IMR-90 (cell line): ENCODE measurements around the gene MGAT5. TPM values are rescaled to one million over a fixed set of nuclear protein-coding genes. Genes with fewer than 3 reads are reported as not detected.

Experiments
- ATAC-seq: fragments of 200-7000 bp; cut with Tn5 transposase; 2 replicates; pipeline ENCODE4 v1.9.1; 2020; ENCODE audit warnings: low read depth, mild to moderate bottlenecking, moderate library complexity
- BruUV-seq: library from RNA; stranded (reverse); fragments of 400-500 nt; replicated peaks from 2 replicates; lab custom pipeline; 2021; lab: Mats Ljungman, UMichigan
- CTCF ChIA-PET: fragments of 300-600 bp; formaldehyde crosslinking; extraction: SDS; loops from one replicate; lab custom pipeline; 2021; ENCODE audit warnings: antibody characterized with exemption; lab: Yijun Ruan, JAX
- POLR2A ChIA-PET: fragments of 300-600 bp; sonication (Branson Sonifier 250); formaldehyde crosslinking; loops from one replicate; lab custom pipeline; 2022; ENCODE audit warnings: antibody characterized with exemption; ENCODE audit not compliant: unreplicated experiment; lab: Charles Lee
- DNase-seq: peaks from one replicate; pipeline ENCODE4 v3.0.0; 2013
- H2AFZ ChIP-seq: replicated peaks from 2 replicates; pipeline ENCODE3; 2013; ENCODE audit warnings: low read length, mild to moderate bottlenecking; ENCODE audit not compliant: poor library complexity
- H2AK5ac ChIP-seq: 2 replicates; pipeline ENCODE4 v1.6.1; 2013; ENCODE audit warnings: low read depth, low read length, inconsistent platforms
- H2AK9ac ChIP-seq: replicated peaks from 2 replicates; pipeline ENCODE3; 2013; ENCODE audit warnings: mild to moderate bottlenecking, low read depth, low read length, moderate library complexity; ENCODE audit not compliant: poor library complexity
- H2BK120ac ChIP-seq: 2 replicates; pipeline ENCODE4 v1.6.1; 2013; ENCODE audit warnings: low read depth, low read length, inconsistent platforms
- H2BK15ac ChIP-seq: 3 replicates; pipeline ENCODE4 v1.6.1; 2013; ENCODE audit warnings: low read depth, low read length, inconsistent platforms
- H2BK20ac ChIP-seq: 2 replicates; pipeline ENCODE4 v1.6.1; 2013; ENCODE audit warnings: low read depth, mild to moderate bottlenecking, inconsistent platforms, low read length, moderate library complexity
- H2BK5ac ChIP-seq: 2 replicates; pipeline ENCODE4 v1.6.1; 2013; ENCODE audit warnings: mild to moderate bottlenecking, low read depth, low read length, inconsistent platforms; ENCODE audit not compliant: poor library complexity, severe bottlenecking
- H3K14ac ChIP-seq: replicated peaks from 2 replicates; pipeline ENCODE4 v1.6.1; 2013; ENCODE audit warnings: low read depth, low read length, inconsistent platforms
- H3K18ac ChIP-seq: 2 replicates; pipeline ENCODE4 v1.6.1; 2013; ENCODE audit warnings: low read depth, low read length, control low read depth
- H3K23ac ChIP-seq: 2 replicates; pipeline ENCODE4 v1.6.1; 2013; ENCODE audit warnings: low read depth, low read length, inconsistent platforms
- H3K27ac ChIP-seq: 2 replicates; pipeline ENCODE4 v1.5.1; 2013; ENCODE audit warnings: mild to moderate bottlenecking, control low read depth, low read length; ENCODE audit not compliant: insufficient read depth
- H3K27me3 ChIP-seq: 2 replicates; pipeline ENCODE4 v1.6.1; 2013; ENCODE audit warnings: low read length; ENCODE audit not compliant: control insufficient read depth, insufficient read depth
- H3K36me3 ChIP-seq: 2 replicates; pipeline ENCODE4 v1.6.1; 2013; ENCODE audit warnings: low read length, mixed read lengths; ENCODE audit not compliant: control insufficient read depth, insufficient read depth
- H3K4ac ChIP-seq: 2 replicates; pipeline ENCODE4 v1.6.1; 2013; ENCODE audit warnings: low read depth, low read length, inconsistent platforms
- H3K4me1 ChIP-seq: 2 replicates; pipeline ENCODE4 v1.6.1; 2013; ENCODE audit warnings: low read length, mixed read lengths; ENCODE audit not compliant: control insufficient read depth, insufficient read depth
- H3K4me2 ChIP-seq: 2 replicates; pipeline ENCODE4 v1.6.1; 2013; ENCODE audit warnings: low read depth, mild to moderate bottlenecking, control low read depth, low read length, moderate library complexity
- H3K4me3 ChIP-seq: 2 replicates; pipeline ENCODE4 v1.5.1; 2013; ENCODE audit warnings: low read depth, mild to moderate bottlenecking, control low read depth, low read length, moderate library complexity; ENCODE audit not compliant: insufficient read depth
- H3K56ac ChIP-seq: 2 replicates; pipeline ENCODE4 v1.6.1; 2013; ENCODE audit warnings: low read length, inconsistent platforms; ENCODE audit not compliant: insufficient read depth; ENCODE audit errors: extremely low read depth
- H3K79me1 ChIP-seq, 2 experiments: 2 replicates each; pipeline ENCODE4 v1.6.1; 2013; ENCODE audit warnings: low read length in 2 of 2, inconsistent platforms in 1 of 2, low read depth in 1 of 2
- H3K9ac ChIP-seq: 2 replicates; pipeline ENCODE4 v1.6.1; 2013; ENCODE audit warnings: low read depth, low read length, control low read depth
- H3K9me1 ChIP-seq: 2 replicates; pipeline ENCODE4 v1.6.1; 2013; ENCODE audit warnings: low read length, inconsistent platforms; ENCODE audit not compliant: insufficient read depth
- H3K9me3 ChIP-seq: 2 replicates; pipeline ENCODE4 v1.6.1; 2013; ENCODE audit warnings: low read length; ENCODE audit not compliant: control insufficient read depth, insufficient read depth
- H4K20me1 ChIP-seq: 2 replicates; pipeline ENCODE4 v1.6.1; 2013; ENCODE audit warnings: low read length, inconsistent platforms; ENCODE audit not compliant: insufficient read depth
- H4K5ac ChIP-seq: 2 replicates; pipeline ENCODE4 v1.6.1; 2013; ENCODE audit warnings: mild to moderate bottlenecking, low read depth, low read length, control low read depth
- H4K8ac ChIP-seq, 2 experiments: 2 replicates each; pipeline ENCODE4 v1.6.1; 2013; ENCODE audit warnings: low read depth in 2 of 2, low read length in 2 of 2, control low read depth in 1 of 2, inconsistent platforms in 1 of 2
- H4K91ac ChIP-seq: 2 replicates; pipeline ENCODE4 v1.6.1; 2013; ENCODE audit warnings: low read depth, low read length, inconsistent platforms; ENCODE audit not compliant: insufficient read depth
- BHLHE40 ChIP-seq: fragments of 150-350 bp; IDR thresholded peaks from 2 replicates; pipeline ENCODE4 v1.6.1; 2016; ENCODE audit warnings: mild to moderate bottlenecking, low read depth, low read length
- CHD1 ChIP-seq: IDR thresholded peaks from 2 replicates; pipeline ENCODE4 v1.6.1; 2012; ENCODE audit warnings: low read depth, low read length, improper control_type of control experiment
- CTCF ChIP-seq: conservative IDR thresholded peaks from 2 replicates; pipeline ENCODE4 v1.5.1; 2012; ENCODE audit warnings: mild to moderate bottlenecking, low read depth, low read length, improper control_type of control experiment
- FOS ChIP-seq: fragments of 150-350 bp; IDR thresholded peaks from 2 replicates; pipeline ENCODE4 v1.6.1; 2016; ENCODE audit warnings: low read depth, low read length
- MAFK ChIP-seq: IDR thresholded peaks from 2 replicates; pipeline ENCODE4 v1.6.1; 2012; ENCODE audit warnings: low read depth, low read length, improper control_type of control experiment
- MAZ ChIP-seq: IDR thresholded peaks from 2 replicates; pipeline ENCODE4 v1.6.1; 2012; ENCODE audit warnings: low read depth, mild to moderate bottlenecking, low read length, improper control_type of control experiment, moderate library complexity, borderline replicate concordance
- NFE2L2 ChIP-seq: fragments of 150-350 bp; IDR thresholded peaks from 2 replicates; pipeline ENCODE4 v1.6.1; 2016; ENCODE audit warnings: low read depth, mild to moderate bottlenecking, low read length
- POLR2A ChIP-seq: IDR thresholded peaks from 2 replicates; pipeline ENCODE4 v1.6.1; 2012; ENCODE audit warnings: mild to moderate bottlenecking, low read depth, low read length
- RCOR1 ChIP-seq: IDR thresholded peaks from 2 replicates; pipeline ENCODE4 v1.6.1; 2012; ENCODE audit warnings: mild to moderate bottlenecking, low read length, improper control_type of control experiment; ENCODE audit not compliant: insufficient replicate concordance
- SMC3 ChIP-seq: fragments of 150-350 bp; IDR thresholded peaks from 2 replicates; pipeline ENCODE4 v1.6.1; 2016; ENCODE audit warnings: low read depth, mild to moderate bottlenecking, antibody characterized with exemption, low read length, moderate library complexity
- USF2 ChIP-seq: fragments of 150-350 bp; IDR thresholded peaks from 2 replicates; pipeline ENCODE4 v1.6.1; 2017; ENCODE audit warnings: mild to moderate bottlenecking, antibody characterized with exemption, low read length, low read depth
- WGBS, 2 experiments: methylation state at CpG; one replicate each; pipeline versions ENCODE4 v1.1.5 to v1.1.7; 2013; ENCODE audit warnings: missing lambda C conversion rate in 2 of 2; ENCODE audit not compliant: insufficient read length in 1 of 2; ENCODE audit errors: extremely low coverage in 2 of 2; 5-methylcytosine and 5-hydroxymethylcytosine counted together
- dilution Hi-C: fragments of 300-500 bp; cut with HindIII; formaldehyde crosslinking; loops from one replicate; pipeline ENCODE4 v1.14.3; 2018; ENCODE audit warnings: low sequenced_read_pairs; ENCODE audit not compliant: unreplicated experiment
- in situ Hi-C: fragments of 300-500 bp; cut with MboI; formaldehyde crosslinking; loops from 3 replicates; pipeline ENCODE4 v1.14.3; 2019; ENCODE audit warnings: low sequenced_read_pairs, inconsistent platforms, mixed read lengths
- intact Hi-C: fragments of 100-400 bp; cut with micrococcal nuclease; formaldehyde crosslinking; loops from 2 replicates; pipeline ENCODE4 v1.10.0; 2022
- polyA plus RNA-seq, 3 experiments: library from polyadenylated mRNA; depleted of rRNA; stranded (reverse); fragments of >200 nt; gene quantifications; 2 replicates each; pipeline ENCODE4 v1.2.3, GENCODE V29; 2012; ENCODE audit warnings: low replicate concordance in 1 of 3
- total RNA-seq: library from RNA; depleted of rRNA; stranded (reverse); fragments of >200 nt; gene quantifications from 2 replicates; pipeline ENCODE4 v1.2.3, GENCODE V29; 2012

The MGAT5 gene
- total and polyA plus RNA-seq, 2 of the 4 experiments (the other 2 are of a cell fraction), result 22.9 to 59.9 TPM

DNA sequence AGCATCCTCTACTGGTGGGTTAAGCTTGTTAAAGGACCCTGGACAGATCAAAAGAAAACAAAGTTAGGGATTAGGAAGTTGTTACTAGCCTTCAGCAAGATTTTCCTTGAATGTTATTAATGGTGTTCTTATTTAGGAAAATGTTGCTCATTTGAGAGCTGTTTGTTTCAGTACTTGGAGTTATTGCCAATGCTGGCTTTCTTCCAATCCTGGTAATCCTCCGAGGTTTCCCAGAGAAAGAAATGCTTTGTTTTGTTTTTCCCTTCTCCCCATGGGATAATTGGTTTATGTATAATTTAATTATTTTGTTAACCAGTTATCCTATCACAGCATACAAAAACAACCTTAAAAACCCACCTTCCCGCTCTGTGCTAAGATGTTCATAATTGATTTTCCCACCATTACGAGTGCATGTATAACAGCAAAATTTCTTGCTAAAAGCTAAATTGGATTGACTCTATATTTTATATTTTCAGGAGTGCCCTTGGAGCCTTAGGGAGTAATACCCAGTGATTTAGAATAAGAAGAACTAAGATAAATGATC, 79.8 kb downstream of the MGAT5 start:
- Histone ChIP-seq H2BK120ac (no peak overlapping the region), H2BK5ac (no peak overlapping the region), H3K18ac (no peak overlapping the region), H3K9me1 (no peaks in the 10 kb centered on the region), H3K23ac (no peak overlapping the region), H2AFZ (no peak overlapping the region), H2AK5ac (no peak overlapping the region), H3K4me1 (no peaks in the 10 kb centered on the region; the same call in 1 of the 2 replicates), H3K79me1 (peaks cover 23 to 32% of the 10 kb centered on the region in 2 experiments), H3K27ac (no peak overlapping the region), H2BK15ac (no peak overlapping the region), H3K14ac (no peak overlapping the region), H3K27me3 (no peaks in the 10 kb centered on the region), H3K4me3 (no peak overlapping the region), H4K91ac (no peak overlapping the region), H4K20me1 (no peaks in the 10 kb centered on the region), H2AK9ac (no peak overlapping the region), H2BK20ac (no peak overlapping the region), H4K5ac (no peak overlapping the region), H4K8ac (no peak overlapping the region), H3K4me2 (no peak overlapping the region), H3K9me3 (no peaks in the 10 kb centered on the region; the same call in 1 of the 2 replicates), H3K36me3 (peaks cover 9% of the 10 kb centered on the region; the same call in 1 of the 2 replicates), H3K56ac (no peak overlapping the region), H3K4ac (no peak overlapping the region), H3K9ac (no peak overlapping the region)
- WGBS, 2 experiments, result no CpG with 5 or more reads among the region's 3 CpGs
- ChIA-PET POLR2A (interaction anchor here (0.9 kb wide), 1 partner anchor 214 kb away, joined by 5 read pairs; no protein-coding TSS in a partner anchor), CTCF (no interaction called here)
- TF ChIP-seq SMC3 (no peak), BHLHE40 (no peak), FOS (no peak), USF2 (no peak), NFE2L2 (no peak), CHD1 (no peak), POLR2A (no peak), MAZ (no peak), CTCF (no peak), MAFK (no peak), RCOR1 (no peak)
- ATAC-seq, result no peak
- no peak for DNase-seq
- intact Hi-C loops, result no loop called here
- no TSS peak for BruUV-seq
- dilution Hi-C loops, result no loop called here
- in situ Hi-C loops, result no loop called here
